ENCODE measurements around the gene PBX1.
"Not testable (repeated sequence)": the region's sequence is repeated elsewhere in the genome, so short reads cannot be mapped to it uniquely, and the experiment has no call there.

The PBX1 gene

DNA sequence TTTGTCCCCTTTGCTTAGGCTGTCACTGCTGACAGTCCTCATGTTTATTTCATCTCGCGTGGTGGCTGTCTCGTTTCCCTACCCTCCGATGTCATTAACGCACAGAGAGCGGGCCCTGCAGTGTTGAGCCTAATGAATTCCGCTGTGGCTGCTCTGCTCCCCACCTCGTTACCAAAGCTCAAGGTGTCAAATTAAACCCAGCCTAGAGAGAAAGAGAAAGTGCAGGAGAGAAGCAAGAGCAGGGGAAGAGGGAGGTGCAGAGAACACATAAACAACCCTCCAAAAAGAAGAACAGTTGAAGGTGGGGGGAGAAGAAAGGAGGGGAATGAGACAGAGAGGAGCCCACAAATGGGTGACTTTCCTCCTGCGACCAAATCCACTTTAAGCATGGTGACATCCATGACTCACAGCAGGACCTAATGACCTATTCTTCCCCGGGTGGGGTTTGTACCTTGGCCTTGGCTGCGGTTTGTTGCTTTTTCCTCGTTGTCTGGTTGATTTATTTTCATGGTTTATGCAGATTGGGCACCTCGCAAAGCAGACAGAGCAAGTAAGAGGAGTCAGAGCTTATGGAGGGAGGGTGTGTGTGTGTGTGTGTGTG lies 92.5 kb downstream of the PBX1 start (continued):
- TF ChIP-seq, protein P1, sequence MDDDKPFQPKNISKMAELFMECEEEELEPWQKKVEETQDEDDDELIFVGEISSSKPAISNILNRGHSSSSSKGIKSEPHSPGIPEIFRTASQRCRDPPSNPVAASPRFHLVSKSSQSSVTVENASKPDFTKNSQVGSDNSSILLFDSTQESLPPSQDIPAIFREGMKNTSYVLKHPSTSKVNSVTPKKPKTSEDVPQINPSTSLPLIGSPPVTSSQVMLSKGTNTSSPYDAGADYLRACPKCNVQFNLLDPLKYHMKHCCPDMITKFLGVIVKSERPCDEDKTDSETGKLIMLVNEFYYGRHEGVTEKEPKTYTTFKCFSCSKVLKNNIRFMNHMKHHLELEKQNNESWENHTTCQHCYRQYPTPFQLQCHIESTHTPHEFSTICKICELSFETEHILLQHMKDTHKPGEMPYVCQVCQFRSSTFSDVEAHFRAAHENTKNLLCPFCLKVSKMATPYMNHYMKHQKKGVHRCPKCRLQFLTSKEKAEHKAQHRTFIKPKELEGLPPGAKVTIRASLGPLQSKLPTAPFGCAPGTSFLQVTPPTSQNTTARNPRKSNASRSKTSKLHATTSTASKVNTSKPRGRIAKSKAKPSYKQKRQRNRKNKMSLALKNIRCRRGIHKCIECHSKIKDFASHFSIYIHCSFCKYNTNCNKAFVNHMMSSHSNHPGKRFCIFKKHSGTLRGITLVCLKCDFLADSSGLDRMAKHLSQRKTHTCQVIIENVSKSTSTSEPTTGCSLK (tag by site-specific recombination; IDR thresholded peaks at IDR 0.05): no peak
- TF ChIP-seq ZNF549 (tag by site-specific recombination; IDR thresholded peaks at IDR 0.05) (no peak), ZBTB8A (tag by site-specific recombination; IDR thresholded peaks at IDR 0.05) (peak; percentile 65), ZNF677 (tag by site-specific recombination; IDR thresholded peaks at IDR 0.05) (no peak), ZSCAN23 (tag by site-specific recombination; IDR thresholded peaks at IDR 0.05) (no peak), ZNF701 (tag by site-specific recombination; IDR thresholded peaks at IDR 0.05) (no peak), ZNF133 (tag by site-specific recombination; IDR thresholded peaks at IDR 0.05) (no peak), ZNF341 (tag by site-specific recombination; IDR thresholded peaks at IDR 0.05; ENCODE audit: low read depth) (peak; percentile 86), ZNF292 (tag by site-specific recombination; IDR thresholded peaks at IDR 0.05; ENCODE audit: borderline replicate concordance, low read depth) (no peak), ZIC2 (tag by site-specific recombination; IDR thresholded peaks at IDR 0.05) (peak; percentile 49), YY1 (tag by site-specific recombination; IDR thresholded peaks at IDR 0.05) (no peak), ZNF843 (tag by site-specific recombination; IDR thresholded peaks at IDR 0.05) (0 out of 2 replicates have a peak, but pooled peaks have one; percentile 37)

DNA sequence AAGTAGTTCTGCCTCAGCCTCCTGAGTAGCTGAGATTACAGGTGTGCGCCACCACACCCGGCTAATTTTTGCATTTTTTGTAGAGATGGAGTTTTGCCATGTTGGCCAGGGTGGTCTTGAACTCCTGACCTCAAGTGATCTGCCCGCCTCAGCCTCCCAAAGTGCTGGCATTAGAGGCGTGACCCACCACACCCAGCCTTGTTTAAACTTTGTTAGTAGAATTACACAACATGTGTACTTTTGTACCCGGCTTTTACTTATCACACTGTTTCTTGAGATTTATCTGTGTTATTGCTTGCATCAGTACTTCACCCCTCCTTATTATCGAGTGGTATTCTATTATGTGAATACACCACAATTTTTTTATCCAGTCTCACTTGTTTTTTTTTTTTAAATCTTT lies 94.0 kb downstream of the PBX1 start:
- H3K27ac ChIP-seq (ENCODE audit: extremely low read depth, low read depth, low read length); CTCF ChIA-PET; POLR2A ChIA-PET; H3K36me3 ChIP-seq (ENCODE audit: control insufficient read depth in 2 of 2, insufficient read depth in 1 of 2, low read length in 2 of 2); H3K4me3 ChIP-seq (ENCODE audit: low read depth, low read length); H3K9me3 ChIP-seq (ENCODE audit: control insufficient read depth, insufficient read depth, low read depth, low read length): not testable (repeated sequence)
- H3K4me1 ChIP-seq (ENCODE audit: control insufficient read depth, insufficient read depth, low read length): peaks cover 13% of the 10 kb centered on the region

DNA sequence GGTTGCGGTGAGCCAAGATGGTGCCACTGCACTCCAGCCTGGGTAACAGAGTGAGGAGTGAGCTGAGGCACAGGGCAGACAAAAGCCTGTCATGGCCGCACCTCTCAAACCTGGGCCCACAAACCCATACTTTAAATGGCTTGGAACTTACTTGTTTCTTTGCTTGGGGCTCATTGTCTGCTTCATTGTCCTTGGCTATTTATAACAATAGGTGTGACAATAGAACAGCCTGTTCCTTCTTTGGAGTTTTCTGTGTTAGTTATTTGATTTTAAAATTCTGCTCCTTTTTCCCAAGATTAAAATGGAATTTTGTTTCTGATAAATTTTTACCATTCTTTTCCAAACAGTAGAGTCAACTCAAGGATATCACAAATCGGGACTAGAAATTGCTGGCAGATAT lies 94.7 kb downstream of the PBX1 start:
- Histone ChIP-seq H3K4me1 (ENCODE audit: control insufficient read depth, insufficient read depth, low read length) (peaks cover 9% of the 10 kb centered on the region; the same call in 1 of the 2 replicates), H3K9me3 (ENCODE audit: control insufficient read depth, insufficient read depth, low read depth, low read length) (no peaks in the 10 kb centered on the region), H3K36me3 (ENCODE audit: control insufficient read depth in 2 of 2, insufficient read depth in 1 of 2, low read length in 2 of 2) (no peaks in the 10 kb centered on the region), H3K4me3 (ENCODE audit: low read depth, low read length) (no peak overlapping the region), H3K27ac (ENCODE audit: extremely low read depth, low read depth, low read length) (no peak overlapping the region)
- CTCF ChIA-PET: interaction anchor here (0.7 to 0.8 kb wide), 2 partner anchors 200 to 667 kb away, joined by 3 read pairs; no protein-coding TSS in a partner anchor
- TF ChIP-seq ZNF473 (tag by site-specific recombination; IDR thresholded peaks at IDR 0.05): no peak
- no peak for TF ChIP-seq ZNF24 (tag by site-specific recombination; IDR thresholded peaks at IDR 0.05)
- POLR2A ChIA-PET: no interaction called here

DNA sequence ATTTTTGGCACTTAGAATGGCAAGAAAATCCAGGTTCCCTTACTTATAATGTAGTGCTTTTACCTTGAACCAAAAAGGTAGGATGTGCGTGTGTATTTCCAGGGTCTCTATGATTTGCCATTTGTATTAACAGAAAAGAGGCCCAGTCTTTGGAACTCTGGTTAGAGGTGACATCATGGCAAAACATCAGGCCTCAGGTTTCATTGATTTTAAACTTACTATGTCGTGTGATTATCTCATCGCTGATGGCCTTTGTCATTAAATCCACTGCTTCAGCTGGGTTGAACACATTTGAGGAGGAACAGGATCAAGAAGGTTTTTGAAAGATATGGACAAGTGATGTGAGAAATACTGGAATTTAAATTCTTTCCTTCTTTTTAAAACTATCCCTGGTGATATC lies 95.2 kb downstream of the PBX1 start:
- no peaks in the 10 kb centered on the region for H3K36me3 ChIP-seq (ENCODE audit: control insufficient read depth in 2 of 2, insufficient read depth in 1 of 2, low read length in 2 of 2)
- CTCF ChIA-PET: interaction anchor here (0.7 to 0.8 kb wide), 2 partner anchors 201 to 667 kb away, joined by 3 read pairs; no protein-coding TSS in a partner anchor
- H3K4me1 ChIP-seq (ENCODE audit: control insufficient read depth, insufficient read depth, low read length): peaks cover 5% of the 10 kb centered on the region; the same call in 1 of the 2 replicates
- POLR2A ChIA-PET: no interaction called here
- no peaks in the 10 kb centered on the region for H3K9me3 ChIP-seq (ENCODE audit: control insufficient read depth, insufficient read depth, low read depth, low read length)
- H3K27ac ChIP-seq (ENCODE audit: extremely low read depth, low read depth, low read length): no peak overlapping the region
- no peak overlapping the region for H3K4me3 ChIP-seq (ENCODE audit: low read depth, low read length)
- TF ChIP-seq WT1 (tag by site-specific recombination; IDR thresholded peaks at IDR 0.05) (no peak), ZNF521 (tag by site-specific recombination; IDR thresholded peaks at IDR 0.05) (no peak), ZFP3 (tag by site-specific recombination; IDR thresholded peaks at IDR 0.05; ENCODE audit: low read depth) (no peak), ZNF394 (tag by site-specific recombination; IDR thresholded peaks at IDR 0.05; ENCODE audit: borderline replicate concordance) (no peak), ZNF701 (tag by site-specific recombination; IDR thresholded peaks at IDR 0.05) (no peak), GLIS2 (tag by site-specific recombination; IDR thresholded peaks at IDR 0.05) (no peak), ZNF114 (tag by site-specific recombination; IDR thresholded peaks at IDR 0.05) (no peak), ZNF366 (tag by site-specific recombination; conservative IDR thresholded peaks at IDR 0.05) (peak; percentile 40), ZNF37A (tag by site-specific recombination; IDR thresholded peaks at IDR 0.05) (no peak), EGR2 (tag by site-specific recombination; IDR thresholded peaks at IDR 0.05; ENCODE audit: low read depth) (no peak), ZNF248 (tag by site-specific recombination; IDR thresholded peaks at IDR 0.05) (no peak), ZNF335 (tag by site-specific recombination; conservative IDR thresholded peaks at IDR 0.05) (0 out of 2 replicates have a peak, but pooled peaks have one; percentile 27)
- TF ChIP-seq, protein P2, sequence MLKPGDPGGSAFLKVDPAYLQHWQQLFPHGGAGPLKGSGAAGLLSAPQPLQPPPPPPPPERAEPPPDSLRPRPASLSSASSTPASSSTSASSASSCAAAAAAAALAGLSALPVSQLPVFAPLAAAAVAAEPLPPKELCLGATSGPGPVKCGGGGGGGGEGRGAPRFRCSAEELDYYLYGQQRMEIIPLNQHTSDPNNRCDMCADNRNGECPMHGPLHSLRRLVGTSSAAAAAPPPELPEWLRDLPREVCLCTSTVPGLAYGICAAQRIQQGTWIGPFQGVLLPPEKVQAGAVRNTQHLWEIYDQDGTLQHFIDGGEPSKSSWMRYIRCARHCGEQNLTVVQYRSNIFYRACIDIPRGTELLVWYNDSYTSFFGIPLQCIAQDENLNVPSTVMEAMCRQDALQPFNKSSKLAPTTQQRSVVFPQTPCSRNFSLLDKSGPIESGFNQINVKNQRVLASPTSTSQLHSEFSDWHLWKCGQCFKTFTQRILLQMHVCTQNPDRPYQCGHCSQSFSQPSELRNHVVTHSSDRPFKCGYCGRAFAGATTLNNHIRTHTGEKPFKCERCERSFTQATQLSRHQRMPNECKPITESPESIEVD (tag by site-specific recombination; IDR thresholded peaks at IDR 0.05): no peak
- TF ChIP-seq, protein P3, sequence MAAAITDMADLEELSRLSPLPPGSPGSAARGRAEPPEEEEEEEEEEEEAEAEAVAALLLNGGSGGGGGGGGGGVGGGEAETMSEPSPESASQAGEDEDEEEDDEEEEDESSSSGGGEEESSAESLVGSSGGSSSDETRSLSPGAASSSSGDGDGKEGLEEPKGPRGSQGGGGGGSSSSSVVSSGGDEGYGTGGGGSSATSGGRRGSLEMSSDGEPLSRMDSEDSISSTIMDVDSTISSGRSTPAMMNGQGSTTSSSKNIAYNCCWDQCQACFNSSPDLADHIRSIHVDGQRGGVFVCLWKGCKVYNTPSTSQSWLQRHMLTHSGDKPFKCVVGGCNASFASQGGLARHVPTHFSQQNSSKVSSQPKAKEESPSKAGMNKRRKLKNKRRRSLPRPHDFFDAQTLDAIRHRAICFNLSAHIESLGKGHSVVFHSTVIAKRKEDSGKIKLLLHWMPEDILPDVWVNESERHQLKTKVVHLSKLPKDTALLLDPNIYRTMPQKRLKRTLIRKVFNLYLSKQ (tag by site-specific recombination; IDR thresholded peaks at IDR 0.05; ENCODE audit: borderline replicate concordance): no peak
